Stimulated activated CD8-positive, alpha-beta memory T cell treated with anti-CD3 and anti-CD28 coated beads, Interleukin-2, amount 100 ng/mL, for 48 hours (primary cell): Measurements from ENCODE around the gene VSTM2A.
"Not testable (repeated sequence)": the region's sequence is repeated elsewhere in the genome, so short reads cannot be mapped to it uniquely, and the experiment has no call there.

Experiments
- DNase-seq, 2 donors: peaks; one replicate each; pipeline ENCODE4 v3.0.0-alpha.2; 2020; ENCODE audit warnings: low read depth in 2 of 2

The VSTM2A gene, protein sequence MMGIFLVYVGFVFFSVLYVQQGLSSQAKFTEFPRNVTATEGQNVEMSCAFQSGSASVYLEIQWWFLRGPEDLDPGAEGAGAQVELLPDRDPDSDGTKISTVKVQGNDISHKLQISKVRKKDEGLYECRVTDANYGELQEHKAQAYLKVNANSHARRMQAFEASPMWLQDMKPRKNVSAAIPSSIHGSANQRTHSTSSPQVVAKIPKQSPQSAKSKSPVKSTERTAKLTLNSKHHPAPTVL

DNA sequence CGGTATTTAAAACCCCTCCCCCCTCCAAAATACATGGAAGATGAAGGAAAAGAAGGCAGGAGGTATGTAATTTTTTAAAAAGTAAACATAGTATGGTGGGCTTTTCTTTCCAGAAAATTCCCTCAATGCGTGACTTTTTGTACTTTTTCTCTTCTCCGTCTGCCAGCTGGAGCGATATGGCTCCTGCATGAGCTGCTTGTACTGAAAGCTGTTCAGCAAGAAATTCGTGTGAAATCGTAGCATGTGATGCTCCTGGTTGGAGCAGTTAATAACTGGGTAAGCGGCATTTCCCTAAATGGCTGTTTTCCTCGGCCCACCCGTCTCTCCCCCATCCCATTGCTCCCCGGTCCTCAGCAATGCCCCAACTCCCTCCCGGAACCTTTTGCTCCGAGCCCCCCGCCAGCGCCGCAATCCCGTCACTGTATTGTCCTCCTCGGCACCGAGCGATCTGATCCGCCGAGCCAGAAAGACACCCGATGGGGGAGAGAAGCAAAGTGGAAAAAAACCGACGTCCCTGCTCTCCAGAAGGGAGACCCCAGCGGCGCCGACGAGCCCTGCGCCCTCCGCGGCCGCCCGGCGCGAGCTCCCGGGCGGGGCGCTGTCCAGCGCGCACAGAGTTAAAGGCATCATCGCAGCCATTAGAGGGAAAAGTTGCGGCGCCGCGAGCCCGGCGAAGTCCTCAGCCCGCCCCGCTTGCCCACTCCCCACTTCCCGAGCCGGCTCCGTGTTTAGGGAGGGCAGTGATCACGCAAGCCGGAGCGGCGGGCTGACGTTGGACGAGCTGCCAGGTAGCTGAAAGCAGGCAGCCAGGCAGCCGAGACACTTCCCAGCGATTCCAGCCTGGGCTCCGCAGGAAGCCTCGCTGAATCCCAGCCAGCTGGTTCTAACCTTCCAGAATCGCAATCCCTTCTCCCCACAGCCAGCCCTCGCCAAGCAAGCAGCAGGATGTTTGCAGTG is at the start of gene VSTM2A:
Gene VSTM2A, plus strand, starts transcription at position 707 of the 957 bp plus-strand sequence. CDS start 356 bp downstream, outside the sequence.
- no peak for DNase-seq

DNA sequence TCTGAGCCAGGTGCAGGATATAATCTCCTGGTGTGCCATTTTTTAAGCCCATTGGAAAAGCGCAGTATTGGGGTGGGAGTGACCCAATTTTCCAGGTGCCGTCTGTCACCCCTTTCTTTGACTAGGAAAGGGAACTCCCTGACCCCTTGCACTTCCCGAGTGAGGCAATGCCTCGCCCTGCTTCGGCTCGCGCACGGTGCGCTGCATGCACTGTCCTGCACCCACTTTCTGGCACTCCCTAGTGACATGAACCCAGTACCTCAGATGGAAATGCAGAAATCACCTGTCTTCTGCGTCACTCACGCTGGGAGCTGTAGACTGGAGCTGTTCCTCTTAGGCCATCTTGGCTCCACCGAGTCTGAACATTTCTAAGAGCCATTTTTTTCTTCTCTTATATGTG is 37.6 kb upstream of the VSTM2A start:
- DNase-seq: not testable (repeated sequence)

DNA sequence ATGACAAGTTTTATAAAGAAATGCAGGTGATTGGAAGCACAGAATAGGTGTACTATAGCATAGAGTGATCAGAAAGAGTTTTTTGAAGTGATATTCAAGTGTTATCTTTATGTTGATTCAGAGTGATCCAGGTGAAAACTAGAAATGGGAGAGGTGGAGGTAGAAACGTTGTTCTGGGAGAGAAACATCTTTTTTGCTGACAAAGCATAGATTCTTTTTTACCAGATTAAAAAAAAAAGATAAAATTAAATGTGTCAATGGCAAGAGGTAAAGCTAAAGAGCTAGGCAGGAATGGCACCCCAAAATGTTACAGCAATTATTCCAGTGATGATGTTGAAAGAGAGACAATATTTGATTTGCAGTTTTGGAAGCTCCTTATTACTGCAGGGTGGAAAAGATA is 12.6 kb upstream of the VSTM2A start:
- no peak for DNase-seq

DNA sequence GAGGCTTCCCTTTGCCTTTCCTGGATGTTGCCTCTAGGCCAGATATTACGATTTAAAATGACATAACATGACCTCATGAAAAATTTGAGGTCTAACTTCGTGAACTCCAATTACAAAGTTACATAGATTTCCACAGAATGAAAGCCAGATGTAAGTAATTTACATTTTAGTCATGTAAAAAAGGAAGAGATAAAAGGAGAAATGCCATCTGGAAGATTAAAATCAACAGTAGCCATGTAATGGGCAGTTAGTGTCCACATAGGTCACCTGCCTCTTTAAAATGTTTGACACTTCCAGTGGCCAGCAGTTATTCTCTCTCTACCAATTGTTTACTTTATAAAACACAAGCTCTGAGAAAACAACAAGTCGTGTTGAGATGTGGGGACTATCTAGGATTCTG is 4.1 kb upstream of the VSTM2A start:
- no peak for DNase-seq

DNA sequence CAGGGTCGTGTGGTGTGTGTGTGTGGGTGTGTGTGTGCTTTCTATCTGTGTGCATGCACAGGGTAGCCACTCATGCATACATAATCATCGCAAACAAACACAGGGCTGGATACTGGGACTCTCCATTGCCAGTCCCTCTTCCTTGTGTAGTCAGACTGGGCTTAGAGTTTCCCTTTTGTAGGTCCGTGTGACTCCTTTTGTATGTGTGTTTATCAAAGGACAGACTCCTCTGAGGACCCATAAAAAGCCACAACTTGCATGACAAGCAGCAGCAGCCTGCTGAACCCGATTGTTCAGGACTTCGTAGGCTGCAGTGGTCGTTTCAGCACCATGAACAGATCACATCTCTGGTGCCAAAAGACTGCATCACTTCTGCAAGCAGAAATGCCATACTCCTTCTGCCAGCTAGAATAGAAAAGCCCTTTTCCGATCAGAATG is 895 bp downstream of the VSTM2A start:
- DNase-seq: no peak

DNA sequence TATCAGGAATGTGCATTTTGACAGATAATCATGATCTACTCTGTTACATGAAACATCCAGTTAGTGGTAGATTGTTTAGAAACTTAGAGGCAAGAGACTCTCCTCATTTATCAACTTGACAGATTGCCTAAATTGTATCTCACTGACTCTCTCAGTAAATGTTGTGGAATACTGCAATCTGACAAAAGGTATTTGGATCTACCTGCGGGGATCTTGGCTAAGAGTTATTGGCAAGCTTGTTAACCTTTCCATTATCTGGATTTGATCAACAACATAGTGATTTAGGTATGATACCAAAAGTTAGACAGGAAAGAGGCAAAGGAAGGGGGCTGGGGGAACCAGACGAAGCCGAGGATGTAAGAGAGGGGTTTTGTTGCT is 2.0 kb downstream of the VSTM2A start:
- no peak for DNase-seq

DNA sequence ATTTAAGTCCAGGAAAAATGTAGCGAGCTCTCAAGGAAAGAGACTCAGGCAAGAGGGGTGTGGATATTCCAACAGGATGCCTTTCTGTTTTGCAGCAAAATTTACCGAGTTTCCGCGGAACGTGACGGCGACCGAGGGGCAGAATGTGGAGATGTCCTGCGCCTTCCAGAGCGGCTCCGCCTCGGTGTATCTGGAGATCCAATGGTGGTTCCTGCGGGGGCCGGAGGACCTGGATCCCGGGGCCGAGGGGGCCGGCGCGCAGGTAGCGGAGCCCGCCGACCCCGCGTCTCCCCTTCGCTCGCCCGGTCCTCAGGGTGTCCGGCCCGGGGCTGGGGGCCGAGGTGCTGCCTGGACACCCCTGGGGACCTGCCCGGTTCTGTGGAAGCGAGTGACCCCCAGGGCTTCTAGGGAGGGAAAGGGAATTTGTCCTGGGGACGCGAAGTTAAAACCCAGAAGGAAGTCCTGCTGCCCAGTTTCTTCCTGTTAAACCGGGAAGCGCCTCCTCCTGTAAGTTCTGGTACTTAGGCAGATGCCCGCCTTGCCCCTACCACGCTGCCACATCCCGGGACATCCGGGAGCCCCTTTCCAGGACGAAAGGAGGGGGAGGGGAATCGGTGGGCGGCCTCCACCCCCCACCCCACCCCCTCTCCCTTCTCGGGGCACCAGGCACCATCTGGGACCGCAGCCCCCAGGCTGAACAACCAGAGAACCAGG is 2.5 kb downstream of the VSTM2A start:
- no peak for DNase-seq

DNA sequence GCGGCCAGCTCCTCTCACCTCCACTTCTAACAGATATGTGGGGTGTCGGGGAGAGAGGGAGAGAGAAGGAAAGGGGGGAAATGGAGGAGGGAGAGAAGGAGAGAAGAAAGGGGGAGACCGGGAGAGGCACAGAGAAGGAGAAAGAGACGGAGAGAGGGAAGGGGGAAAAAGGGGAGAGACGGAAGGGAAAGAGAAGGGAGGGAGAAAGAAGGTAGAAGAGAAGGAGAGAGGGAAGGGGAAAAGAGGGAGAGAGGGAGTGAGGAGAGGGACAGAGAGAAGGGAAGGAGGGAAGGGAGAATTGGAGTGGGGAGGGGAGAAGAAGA is 3.0 kb downstream of the VSTM2A start:
- no peak for DNase-seq

DNA sequence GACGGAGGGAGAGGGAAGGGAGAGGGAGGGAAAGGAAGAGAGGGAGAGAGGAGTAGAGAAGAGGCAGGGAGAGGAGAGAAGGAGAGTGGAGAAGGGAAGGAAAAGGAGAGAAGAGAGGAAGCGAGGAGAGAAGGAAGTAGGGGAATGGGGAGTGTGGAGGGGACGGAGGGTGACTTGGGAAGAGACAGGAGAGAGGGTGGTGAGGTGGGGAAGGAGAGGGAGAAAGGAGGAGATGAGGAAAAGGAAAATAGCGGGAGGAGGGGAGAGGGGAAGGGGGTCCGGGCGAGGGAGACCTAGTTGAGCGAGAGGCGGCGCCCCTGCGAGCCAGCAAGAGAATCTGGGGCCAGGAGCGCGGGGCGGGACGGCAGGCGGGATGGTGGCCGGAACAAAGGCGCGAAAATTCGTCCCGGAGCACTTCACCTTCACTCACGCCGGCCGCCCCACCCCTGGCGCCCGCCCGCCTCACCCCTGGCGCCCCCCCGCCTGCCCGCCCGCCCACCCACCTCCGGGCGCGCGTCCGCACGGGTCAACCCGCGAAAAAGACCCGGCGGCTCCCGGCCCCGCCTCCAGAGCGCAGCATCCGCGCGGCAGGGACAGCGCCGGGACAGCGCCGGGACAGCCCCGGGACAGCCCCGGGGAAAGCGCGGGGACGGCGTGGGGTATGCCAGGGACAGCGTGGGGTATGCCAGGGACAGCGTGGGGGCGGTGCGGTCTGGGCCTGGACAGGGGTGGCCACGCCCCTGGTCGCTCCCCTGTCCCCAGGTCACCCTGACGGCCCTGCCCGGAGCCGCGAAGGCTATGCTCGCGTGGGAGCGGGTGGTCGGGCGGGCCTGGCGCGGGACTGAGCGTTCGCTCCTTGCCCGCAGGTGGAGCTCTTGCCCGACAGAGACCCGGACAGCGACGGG is 4.2 kb downstream of the VSTM2A start:
- no peak for DNase-seq

DNA sequence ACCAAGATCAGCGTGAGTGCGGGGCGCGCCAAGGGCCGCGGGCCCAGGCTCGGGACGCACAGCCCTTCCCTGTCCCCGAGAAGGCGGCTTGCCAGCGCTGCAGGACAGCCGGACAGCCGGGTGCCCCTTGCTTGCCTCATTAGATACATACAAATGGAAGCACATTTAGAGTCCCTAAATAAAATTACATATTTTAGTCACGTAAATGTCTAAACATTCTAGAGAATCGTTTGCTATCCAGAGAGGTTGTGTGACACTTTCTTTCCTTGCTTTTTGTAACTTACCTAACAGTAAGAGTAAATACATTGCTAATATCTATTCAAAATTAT is 4.8 kb downstream of the VSTM2A start:
- no peak for DNase-seq

DNA sequence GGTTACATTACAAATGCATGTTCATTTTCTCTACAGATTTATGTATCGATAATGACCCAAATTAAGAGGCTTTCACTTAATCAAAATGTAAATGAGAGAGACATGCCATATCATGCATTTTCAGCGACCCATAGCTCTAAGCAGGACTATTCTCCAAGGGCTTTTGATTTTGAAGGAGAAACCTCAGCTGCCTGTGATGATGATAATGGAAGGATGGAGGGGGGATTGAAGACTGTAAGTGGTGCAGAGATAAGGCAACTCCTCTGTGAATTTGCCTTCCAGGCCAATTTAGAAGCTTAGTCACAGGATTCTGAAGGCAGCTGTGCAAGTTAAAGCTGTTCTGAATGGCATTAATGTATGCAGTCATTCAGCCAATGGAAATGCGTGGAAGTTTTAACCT is 8.3 kb downstream of the VSTM2A start:
- no peak for DNase-seq

DNA sequence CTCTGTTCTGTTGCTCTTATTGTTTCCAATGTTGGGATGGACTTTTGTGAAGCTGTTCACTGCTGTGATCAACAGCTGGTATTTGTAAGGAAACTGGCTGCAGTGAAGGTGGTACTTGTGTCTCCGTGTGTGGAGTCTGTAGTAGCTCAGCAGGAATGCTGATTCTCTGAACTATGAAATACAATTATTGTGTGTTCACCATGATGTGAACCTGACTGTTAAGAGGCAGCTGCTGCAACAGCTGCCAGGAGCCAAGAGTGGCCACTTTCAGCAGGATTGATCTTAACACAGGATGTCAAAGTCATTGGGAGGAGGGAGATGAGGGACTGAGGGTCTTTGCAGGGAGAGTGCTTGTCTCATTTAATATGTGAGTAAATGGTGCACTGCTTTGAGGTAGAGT is 13.9 kb downstream of the VSTM2A start:
- no peak for DNase-seq

DNA sequence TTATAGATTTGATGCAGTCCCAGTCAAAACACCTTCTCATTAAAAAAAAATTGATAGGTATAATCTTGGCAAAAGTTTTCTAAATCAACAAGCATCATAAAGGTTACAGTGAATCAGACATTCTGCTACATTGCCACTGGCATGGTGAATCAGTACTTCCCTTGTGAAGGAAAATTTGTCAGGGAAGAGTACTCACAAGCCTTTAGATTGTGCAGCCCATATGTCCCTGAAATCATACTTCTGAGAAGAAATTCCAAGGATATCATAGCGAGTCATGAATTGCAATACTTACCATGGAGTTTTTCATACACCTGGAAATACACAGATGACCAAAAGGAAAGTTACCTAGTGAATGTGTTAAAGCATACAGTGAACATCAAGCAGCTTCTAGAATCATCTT is 17.2 kb downstream of the VSTM2A start:
- DNase-seq: no peak

DNA sequence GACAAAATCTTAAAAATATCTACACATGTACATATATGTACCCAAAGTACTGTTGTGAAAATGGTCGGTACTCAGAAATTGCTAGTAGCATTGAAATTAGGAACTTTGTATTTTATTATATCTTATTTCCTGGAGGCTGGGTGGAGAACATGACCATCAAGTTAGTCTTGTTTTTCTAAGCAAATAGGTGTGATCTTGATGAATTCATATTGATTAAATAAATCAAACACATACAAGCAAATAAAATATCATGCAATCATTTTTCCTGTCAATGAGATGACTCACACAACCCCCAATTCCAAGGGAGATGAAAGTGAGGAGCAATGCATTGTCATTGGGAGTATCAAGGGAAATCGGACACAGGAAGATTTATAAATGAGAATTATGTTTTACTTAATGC is 18.0 kb downstream of the VSTM2A start:
- no peak for DNase-seq

DNA sequence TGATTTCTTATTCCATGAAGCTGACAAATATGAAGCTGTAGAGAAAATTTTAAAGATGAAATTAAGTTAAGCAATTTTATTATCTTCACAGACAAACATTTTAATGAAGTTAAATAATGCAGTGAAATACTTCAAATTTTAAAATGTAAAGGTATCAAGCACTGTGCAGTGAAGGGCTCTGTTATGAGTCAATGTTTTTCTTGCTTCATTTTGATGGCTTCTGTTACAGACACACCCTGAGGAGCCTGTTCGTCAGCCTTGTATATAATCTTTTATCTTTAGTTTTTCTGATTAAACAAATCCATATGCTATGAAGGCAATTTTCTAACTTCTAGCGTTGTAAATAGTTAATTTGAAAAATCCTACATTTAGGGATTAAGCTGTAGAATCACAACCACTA is 18.5 kb downstream of the VSTM2A start:
- DNase-seq: no peak

DNA sequence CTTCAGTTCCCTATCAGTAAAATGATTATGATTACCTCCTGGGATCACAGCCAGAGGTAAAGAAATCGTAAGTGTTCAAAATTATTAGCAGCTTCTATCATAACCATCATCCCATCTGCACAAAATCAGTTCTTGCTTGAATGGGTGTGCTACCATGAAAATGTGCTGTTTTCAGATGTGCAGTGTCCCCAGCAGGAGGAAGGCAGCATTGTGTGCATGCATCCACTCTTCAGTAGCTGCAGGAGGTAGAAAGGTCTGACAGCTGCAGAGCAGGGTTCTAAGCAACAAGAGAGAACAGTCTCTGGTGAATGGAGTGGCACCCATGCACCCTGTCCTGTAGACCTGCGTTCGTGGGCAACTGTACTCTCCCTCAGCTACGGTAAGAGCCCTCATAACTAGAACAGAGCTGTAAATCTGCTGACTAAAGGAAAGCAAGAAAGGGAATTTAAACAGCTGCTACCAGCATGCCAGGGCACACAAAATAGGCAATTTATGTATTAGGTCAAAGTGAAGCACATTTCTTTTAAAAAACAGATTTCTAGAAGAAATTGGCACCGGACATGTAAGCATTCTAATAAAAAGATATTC is 21.2 kb downstream of the VSTM2A start:
- no peak for DNase-seq

DNA sequence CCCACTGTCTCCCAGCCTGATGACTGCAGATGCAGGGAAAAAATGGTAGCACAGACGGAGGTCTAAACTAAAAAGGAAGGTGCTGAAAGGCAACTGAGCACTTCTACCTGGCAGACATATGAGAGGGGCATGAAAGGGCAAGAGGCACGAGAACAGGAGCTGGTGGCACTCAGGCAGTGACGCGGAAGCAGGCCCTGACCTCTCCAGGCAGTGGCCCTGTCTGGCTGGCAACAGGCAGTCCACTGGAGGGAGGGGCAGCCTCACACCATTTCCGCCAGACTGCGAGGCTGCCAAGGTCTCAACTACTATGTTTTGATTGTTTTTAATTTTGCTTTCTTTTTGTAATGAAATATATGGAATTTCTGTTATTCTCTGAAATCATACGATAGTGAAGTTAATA is 23.3 kb downstream of the VSTM2A start:
- DNase-seq: no peak

DNA sequence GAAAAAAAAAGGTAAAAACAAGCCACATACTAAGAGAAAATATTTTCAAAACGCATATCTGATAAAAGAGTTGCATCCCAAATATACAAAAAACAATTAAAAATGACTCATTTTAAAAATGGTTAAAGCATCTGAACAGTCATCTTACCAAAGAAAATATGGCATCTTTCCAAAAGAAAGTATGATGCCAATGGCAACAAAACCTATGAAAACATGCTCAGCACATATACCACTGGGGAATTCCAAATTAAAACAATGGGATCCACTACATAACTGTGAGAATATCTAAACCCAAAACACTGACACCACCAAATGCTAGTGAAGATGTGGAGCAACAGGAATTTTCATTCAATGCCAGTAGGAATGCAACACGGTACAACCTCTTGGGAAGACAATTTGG is 39.3 kb downstream of the VSTM2A start:
- no peak for DNase-seq

DNA sequence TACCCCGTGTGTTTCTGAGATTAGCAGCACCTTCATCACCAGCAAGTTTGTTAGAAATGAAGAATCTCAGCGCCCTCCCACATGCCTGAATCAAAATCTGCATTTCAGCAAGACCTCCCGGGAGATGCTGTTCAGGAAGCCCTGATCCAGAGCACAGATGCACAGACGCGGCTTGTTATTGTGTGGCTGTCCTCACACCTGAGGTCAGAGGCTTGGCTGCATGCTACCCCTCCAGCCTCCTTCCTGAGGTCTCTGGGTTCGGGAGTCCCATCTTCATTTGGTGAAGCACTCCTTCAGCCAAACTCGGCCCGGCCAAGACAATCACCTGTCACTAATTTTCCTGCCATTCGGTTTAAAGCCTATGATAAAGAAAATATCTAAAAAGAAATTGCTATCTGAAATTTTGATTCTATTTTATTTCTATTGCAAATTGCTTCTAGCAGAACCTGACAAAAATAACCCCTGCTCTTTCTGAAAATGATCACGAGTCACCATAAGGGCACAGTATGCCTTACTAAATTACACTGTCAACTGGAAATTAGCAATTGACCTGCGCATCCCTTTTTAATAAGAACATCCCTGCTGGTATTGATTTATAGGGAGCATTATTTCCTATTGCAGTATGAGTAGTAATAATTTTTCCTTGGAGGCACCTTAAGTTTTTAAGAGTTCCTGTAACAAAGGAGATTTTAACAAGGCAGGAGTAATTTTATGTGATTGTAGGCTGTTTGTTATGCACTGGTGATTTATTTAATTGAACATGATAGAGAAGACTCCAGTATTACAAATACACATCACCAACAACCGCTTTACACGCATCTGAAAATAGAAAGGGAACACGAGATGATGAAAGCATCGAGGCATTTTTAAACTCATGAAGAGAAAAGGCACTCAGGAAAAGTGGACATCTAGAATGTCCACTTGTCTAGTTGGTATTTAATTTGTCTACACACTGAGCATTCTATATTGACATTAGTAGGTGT is 49.5 kb downstream of the VSTM2A start:
- no peak for DNase-seq

DNA sequence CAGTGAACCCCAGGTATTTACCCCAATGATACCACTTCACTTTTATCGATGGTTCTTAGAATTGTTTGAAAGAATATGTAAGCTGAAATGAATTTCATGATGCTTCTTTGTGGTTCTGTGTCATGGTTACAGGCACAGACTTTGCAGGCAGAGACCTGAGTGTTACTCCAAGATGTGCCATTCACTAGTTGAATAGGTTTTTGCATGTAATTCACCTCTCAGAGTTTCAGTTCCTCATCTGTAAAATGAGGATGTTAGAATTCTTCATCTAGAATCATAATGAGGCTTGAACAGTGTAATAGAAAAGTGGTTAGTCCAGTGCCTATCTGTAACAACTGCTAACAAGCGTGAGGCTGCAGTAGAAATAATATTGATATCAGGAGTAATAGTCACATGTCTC is 54.6 kb downstream of the VSTM2A start:
- DNase-seq: no peak
